Measurements from ENCODE around the gene MACROH2A1.

MACROH2A1 gene

DNA sequence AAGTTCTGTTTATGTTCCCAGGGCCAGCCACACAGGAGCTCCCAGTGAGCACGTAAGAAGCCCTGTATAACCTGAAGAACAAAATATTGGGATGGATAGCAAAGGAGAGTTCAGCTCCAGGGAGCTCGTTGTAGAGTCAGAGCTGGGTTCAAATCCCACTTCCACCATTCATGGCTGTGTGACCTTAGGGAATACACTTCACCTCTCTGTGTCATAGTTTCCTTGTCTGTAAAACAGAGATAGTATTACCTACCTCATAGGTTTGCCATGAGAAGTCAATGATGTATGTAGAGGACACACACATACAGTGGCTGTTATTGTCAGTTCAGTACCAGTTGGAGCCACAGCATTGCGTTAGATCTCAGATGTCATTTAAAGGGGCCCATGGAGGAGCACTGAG is 67.4 kb downstream of the MACROH2A1 start:
- no peak for DNase-seq (ENCODE audit: low read depth)

DNA sequence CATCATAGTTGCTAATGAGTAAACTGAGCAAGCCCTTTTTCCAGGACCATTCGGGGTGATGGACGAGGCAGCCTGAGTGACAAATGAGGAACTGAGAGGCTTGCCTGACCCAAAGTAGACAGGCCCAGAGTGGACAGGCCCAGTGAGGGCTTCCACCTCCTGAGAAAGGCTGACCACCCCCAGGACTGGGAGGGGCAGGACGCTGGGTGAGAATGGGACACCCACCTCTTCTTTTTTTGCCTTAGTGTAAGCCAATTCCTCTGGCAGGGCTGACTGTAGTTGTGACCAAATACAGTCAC is 68.3 kb downstream of the MACROH2A1 start:
- DNase-seq (ENCODE audit: low read depth), result no peak

DNA sequence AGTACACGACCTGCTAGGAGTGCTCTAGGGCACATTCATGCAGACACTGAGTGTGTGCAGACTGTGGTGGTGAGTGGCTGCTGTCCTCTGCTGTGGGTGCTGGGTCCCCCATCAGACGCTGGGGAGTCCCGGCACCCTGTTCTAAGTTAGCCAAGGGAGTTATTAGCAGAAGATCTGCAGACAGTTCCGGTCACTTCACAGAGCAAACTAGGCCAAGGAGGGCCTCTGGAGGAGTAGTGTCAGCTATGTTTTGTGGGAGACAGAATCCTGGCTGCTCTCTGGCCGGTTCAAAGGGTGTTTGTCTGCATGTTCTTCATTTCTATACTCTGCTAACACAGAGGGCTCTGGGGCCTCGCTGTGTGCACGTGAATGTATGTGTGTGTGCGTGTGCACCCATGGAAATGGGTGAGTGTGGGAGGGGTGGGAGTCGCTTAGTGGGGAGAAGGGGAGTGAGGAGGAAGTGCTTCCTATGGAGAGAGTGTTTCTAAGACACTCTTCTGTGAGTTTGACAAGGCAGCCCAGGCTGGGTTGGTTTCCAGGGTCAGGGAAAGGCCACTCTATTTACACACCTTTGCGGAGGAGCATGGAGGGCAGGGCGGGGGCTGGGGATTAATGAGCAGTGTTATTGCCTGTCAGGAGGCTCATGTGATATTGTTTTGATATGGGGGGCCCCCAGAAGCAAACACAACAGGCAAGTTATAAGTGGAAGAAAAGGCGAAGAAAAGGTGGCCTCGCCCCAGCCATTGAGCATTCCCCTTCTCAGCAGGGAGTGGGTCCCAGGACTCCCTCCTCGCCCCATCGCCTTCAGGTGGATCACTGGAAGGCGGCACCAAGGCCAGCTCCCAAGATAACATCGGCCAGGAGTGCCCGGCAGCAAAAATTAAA is 68.9 kb downstream of the MACROH2A1 start:
- DNase-seq (ENCODE audit: low read depth), result no peak

DNA sequence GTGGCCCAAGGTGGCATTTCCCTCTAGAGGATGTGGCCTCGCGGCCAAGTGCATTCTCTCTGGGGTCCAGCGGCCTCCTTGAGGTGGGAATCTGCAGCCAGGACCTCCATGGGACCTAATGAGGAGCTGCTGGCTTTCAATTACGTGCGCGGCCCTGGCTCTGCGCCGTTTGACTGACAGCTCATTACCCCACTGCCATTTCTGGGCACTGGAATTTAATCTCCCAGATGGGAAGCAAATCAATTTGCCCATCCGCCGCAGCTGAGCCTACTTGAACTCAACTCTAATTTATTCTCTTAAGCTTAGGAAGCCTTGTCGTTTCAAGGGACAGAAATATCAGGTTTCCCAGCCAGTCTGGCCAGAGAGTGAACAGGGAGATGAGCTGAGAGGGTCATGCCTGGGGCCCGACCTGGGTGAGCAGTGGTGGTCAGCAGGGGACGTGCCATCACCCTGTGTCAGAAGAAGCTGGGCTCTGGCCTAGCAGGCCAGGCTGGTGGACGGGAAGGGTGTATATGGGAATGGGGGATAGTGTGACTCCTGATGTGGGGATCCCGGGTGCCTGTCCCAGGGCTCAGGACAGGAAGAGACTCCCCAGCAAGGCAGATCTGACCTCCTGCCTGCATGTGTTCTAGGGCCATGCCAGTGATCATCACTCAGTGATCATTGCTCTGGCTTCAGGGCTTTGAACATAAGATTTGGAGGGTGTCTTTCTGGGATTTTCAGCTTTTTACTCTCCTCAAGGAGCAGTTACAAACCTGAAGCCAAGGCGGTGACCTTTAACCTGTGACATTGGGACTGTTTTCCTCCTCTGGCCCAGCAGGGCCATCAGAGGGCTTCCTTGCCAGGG is 69.7 kb downstream of the MACROH2A1 start:
- DNase-seq (ENCODE audit: low read depth), result no peak

DNA sequence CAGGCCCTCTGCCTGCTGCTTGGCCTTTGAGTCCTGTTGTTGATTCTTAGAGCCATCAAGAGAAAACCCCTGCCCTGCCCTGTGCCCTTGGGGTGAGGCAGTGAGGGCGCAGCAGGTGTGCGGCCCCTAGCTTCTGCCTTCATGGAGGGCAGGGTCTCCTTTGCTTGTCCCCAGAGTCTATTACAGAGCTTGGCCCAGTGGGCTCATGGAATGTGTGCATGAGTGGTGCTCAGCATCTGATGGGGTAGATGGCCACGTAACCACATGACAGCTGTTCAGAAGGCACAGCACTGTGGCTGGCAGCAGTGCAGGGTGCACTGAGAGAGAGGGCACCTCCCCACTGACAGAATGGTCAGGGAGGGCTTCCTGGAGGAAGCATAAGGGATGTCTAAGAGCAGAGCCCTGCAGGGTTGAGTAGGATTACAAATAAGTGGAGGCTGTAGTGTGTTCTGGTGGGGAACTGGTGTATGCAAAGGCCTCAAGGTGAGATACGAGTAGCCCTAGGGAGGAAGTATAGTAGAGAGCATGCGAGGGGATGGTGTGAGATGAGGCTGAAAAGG is 70.8 kb downstream of the MACROH2A1 start:
- DNase-seq (ENCODE audit: low read depth), result no peak

DNA sequence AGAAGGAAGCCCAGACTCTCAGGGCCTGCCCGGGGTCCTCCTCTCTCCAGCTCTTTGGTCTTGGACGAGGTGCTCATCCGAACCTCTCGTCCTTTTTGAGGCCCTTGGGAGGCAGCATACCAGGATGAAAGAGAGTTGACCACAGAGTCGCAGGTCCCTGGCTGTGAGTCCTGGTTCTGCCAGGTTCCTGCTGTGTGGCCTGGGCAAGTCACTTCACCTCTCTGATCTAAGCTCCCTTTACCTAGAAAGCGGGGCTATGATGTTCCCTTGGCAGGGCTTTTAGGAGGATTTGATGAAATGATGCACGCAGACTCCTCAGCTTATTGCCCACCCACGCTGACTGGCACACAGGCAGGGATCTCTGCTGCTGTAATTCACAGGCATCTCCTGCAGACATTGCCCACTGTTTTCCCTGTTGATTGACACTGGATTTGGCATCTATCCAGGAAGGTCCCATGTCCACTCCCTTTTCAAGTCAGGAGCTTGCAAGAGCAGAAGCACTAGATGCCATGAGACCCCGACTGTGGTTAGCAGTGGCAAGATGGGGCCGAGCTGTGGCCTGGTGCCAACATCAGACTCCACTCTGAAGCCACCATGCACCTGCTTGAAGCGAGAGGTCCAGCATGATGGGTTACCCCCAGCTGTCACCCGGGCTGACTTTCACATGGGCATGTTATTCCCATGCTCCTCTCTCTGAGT is 71.5 kb downstream of the MACROH2A1 start:
- DNase-seq (ENCODE audit: low read depth), result no peak

DNA sequence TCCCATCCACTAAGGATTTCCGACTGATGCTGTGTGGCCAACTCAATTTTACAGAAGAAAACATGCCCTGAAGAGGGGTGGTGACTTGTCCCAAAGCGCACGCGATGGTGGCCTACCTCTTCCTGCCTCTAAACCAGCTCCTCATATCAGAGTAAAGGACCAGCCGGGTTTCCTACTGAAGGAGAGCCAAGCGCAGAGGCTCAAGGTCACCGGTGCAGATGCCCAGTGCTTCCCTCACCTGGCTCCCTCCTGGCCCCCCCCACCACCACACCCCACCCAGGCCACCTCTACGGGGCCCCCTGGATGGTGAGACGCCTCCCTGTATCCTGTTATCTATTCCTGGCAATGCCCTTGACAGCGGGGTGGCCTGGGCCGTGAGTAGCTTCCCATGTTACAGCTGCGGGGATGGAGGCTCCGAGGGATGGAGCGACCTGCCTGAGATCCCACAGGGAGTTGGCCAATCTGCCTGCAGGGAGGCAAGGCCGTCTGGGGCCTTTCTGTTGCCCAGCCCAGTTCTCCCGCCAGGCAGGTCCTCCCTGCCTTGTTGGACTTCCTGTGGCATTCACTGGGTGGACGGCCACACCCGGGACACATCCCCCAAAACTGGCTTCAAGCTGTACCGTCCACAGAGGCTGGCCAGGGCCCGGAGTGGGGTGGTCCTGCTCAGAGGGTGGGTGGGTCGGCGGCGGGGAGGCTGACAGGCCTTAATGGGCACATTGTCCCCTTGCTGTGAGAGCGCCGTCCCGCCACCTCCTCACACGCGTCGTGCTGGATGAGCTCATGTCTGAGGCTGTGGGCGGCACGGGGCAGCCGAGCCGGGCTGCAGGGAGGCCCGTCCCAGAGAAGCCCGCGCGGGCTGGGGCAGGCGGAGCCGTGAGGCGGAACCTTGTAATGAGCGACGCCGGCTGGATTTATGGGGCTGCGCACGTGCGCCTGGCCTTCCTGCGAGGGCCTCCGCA is 72.5 kb downstream of the MACROH2A1 start:
- no peak for DNase-seq (ENCODE audit: low read depth)

DNA sequence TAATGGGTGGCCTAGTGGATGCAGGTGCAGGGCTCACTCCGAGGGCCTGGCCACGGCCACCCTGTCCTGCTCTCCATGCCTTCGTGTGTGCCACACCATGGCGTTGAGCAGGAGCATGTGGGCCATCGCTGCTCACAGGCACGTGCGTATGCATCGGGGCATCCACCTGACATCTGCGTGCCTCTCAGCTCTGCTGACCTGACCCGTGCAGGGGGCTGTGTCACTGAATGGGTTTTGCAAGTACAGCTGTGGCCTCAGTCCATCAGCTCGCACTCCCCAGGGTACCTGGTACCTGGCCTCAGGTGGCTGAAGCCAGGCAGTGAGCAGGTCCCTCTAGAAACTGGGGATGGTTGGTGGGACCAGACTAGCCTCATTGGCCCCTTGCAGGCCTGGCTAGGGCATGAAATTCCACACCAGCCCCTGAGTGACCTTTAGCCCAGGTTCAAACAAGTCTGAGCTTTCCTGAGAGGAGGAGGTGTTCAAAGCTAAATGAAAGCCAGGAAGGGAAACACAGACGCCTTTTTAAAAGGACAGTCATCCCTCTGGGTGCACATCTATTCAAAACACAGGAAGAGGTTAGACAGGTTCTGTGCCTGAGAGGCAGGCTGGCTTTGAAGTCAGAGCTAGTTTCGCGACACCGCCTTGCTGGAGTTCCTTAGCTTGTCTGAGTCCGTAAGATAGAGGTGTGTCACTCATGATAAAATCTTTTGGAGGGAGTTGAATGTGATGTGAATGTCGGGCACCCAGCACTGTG is 74.0 kb downstream of the MACROH2A1 start:
- no peak for DNase-seq (ENCODE audit: low read depth)

DNA sequence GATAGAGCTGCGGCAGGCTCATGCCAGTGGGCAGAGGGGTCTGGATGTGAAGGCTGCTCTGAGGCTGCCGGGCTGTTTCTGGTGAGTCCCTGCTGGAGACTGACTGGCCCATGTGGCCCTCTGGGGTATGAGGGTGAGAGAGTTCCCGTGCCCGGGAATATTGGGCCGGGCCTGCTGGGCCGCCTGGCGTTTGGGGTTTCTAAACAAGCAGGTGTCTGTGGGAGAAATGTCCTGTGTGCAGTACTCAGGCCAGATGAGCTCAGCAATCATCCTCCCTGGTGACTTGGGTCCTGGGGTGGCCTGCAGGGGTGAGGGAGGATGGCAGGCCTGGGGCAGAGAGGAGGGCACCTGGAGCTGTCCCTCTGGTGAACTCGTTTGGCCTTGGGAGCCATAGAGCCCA is 74.9 kb downstream of the MACROH2A1 start:
- DNase-seq (ENCODE audit: low read depth), result no peak

DNA sequence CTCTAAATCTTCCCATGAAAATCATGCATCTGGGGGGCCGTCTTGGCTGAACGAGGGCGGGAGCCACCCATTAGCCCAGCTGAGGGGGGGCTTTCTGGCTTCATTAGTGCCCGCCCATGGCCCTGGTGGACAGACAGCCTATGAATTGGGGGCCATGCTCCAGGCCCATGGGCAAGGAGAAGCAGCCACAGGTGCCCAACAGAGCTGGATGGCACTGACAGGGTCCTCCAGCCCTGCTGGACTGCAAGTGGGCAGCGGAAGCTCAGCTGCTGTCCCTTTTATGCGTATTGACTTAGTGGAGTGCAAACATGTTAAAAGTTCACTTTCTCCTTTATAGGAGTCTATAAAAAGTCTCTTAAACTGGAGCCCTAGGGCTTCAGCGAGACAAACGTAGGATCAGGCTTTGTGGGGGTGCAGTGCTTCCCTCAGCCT is 75.3 kb downstream of the MACROH2A1 start:
- no peak for DNase-seq (ENCODE audit: low read depth)

DNA sequence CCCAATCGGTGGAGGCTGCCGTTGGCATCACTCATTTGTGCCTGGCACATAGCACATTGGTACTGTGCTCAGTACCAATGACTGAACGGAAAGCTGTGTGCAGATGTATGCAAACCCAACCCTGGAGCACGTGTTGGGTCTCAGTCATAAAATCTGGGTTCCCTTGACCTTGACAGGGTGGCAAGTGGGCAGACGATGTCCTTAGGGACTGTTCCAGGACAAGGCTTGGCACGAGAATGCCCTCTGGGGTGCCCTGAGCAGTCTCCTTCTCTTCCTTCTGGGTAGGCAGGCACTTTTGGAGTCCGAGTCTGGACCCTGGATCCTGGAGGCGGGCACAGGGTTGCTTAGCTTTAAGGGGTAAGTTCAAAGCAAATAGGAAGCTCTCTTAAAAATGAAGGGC is 75.8 kb downstream of the MACROH2A1 start:
- DNase-seq (ENCODE audit: low read depth), result no peak

DNA sequence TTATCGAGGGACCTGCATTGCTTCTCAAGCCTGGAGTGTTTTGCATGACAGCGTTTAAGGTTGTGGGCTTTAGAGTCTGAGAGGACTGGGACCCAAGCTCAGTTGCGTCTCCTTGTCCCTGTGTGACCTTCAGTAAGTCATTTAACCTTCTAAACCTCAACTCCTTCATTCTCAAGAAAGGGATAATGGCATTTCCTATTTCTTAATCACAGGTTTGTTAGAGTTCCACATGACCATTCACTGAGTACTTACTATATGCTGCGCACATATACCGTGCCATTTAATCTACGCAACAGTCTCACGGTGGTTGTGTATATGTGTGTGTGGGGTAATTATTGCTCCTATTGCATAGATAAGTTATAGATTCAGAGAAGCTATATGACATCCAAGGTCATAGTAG is 76.3 kb downstream of the MACROH2A1 start:
- DNase-seq (ENCODE audit: low read depth), result no peak

DNA sequence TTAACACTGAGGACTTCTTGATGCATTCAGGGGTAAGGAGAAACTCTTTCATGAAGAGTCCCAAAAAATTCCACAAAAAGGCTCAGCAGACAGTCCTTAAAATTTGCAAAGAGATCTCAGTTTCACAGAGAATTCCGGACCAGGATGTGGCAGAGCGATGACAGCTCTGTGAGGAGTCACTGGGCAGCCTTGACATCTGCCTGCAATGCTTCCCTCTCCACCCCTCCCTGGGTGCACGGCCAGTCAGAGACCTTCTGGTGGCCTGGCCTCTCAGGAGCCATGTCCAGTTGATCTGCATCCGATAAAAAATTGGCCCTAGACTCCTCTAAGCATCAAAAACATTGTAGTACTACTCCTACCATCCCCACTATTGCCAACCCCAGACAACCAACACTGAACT is 76.8 kb downstream of the MACROH2A1 start:
- no peak for DNase-seq (ENCODE audit: low read depth)

DNA sequence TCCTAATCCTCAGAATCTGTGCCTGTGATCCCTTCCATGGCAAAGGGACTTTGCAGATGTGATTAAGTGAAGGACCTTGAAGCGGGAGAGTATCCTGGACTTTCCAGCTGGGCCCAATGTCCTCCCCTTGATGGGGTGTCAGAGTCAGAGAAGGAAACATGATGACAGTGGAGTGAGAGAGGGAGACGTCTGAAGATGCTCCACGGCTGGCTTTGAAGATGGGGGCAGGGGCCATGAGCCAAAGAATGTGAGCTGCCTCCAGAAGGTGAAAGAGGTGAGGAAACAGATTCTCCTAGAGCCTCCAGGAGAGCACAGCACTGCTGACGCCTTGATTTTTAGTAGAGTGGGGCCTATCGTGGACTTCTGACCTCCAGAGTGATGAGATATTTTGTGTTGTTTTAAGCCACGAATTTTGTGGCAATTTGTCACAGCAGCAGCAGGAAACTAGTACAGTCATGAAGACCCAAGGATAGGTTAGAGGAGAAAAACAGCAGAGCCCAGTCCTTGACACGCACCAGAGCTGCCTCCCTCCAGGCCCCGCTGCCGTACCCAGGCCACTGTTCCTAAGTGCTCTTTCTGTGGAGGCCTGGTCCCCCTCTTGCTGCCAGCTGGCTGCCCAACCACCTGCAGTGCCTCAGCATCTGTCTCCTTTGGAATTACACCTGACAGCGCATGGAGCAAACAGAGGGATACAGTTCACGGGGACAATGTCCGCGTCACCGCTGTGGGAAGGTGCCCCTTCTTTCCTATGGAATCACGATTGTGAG is 78.1 kb downstream of the MACROH2A1 start:
- DNase-seq (ENCODE audit: low read depth), result no peak

DNA sequence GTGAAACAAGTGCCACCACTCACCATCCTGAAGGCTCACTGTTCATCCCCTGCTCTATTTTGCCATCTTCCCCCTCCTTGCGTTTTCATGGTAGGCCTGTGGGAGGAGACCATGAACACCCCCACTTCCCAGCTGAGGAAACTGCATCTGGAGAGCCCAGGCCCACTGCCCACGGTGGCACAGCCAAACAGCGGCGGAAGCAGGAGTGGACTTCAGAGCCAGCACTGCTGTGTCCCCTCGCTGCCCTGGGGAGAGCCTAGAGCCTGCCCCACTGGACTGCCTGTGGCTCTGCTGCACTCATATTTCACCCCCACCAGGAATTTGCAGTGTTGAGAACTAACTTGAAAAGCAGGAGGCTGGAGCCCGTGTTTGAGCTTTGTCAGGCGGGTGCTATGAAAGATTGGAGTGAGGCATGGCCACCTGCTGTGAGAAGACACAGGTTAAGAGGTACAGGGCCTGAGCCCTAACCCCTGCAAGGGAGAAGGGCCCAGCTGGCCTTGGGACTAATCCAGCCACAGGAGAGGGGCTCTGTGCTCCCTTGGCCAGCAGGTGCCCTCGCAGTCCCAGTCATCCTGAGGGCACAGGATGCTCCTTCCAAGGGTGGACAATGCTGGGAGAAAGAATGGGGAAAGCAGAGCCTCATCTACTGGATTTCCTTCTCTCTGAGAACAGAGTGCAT is 79.0 kb downstream of the MACROH2A1 start:
- no peak for DNase-seq (ENCODE audit: low read depth)

DNA sequence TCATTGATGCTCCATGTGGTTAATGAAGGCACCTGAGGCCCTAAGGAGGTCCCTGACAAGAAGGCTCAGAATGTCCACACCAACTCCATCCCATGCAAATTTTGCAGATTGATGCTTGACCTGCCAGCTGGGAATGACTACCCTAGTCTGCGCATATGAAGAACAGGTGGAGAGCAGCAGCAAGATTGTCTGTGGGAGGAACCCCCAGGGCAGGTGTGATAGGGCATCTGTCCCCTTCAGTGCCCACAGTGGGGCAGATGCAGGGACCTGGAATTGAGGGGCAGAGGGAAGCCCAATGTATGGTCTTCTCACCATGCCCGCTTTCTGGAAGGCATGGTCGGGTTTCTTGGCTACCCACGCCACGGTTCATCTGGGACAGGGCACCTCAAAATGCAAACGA is 79.6 kb downstream of the MACROH2A1 start:
- no peak for DNase-seq (ENCODE audit: low read depth)

DNA sequence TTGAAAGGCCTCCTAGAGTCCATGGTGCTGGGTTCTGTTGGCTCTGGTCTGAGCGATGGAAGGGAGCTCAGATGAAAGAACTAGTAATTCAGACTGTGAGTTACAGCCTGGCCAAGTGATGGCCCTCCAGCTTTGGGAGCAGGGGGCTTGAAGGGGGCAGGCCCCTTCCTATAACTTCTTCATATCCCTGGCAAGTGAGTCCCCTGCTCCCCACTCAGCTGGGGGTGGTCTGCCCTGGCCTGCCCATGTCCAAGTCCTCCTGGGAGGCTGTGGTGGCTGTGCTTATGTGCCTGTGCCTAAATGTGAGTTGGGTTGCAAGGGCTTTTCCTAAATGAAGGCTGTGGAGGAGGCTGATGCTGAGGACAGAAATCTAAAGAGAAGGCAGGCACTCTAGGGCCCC is 80.1 kb downstream of the MACROH2A1 start:
- no peak for DNase-seq (ENCODE audit: low read depth)

DNA sequence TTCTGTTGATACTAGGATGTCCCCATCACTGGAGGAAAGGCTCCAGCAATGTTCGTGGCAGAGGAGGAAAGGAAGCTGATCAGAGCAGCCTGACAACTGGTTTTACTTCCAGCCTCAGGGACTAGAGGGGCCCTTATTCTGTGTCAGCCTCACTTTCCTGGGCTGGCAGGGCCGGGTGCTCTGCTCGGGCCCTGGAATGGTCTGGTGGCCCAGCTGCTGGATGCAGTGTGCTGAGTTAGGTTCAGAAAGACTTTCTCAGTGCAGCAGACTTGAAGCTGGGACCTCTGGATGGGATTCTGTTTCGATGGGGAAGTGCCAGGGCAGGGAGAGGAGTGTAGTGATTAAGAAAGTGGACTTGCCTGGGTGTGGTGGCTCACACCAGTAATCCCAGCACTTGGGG is 81.0 kb downstream of the MACROH2A1 start:
- no peak for DNase-seq (ENCODE audit: low read depth)

DNA sequence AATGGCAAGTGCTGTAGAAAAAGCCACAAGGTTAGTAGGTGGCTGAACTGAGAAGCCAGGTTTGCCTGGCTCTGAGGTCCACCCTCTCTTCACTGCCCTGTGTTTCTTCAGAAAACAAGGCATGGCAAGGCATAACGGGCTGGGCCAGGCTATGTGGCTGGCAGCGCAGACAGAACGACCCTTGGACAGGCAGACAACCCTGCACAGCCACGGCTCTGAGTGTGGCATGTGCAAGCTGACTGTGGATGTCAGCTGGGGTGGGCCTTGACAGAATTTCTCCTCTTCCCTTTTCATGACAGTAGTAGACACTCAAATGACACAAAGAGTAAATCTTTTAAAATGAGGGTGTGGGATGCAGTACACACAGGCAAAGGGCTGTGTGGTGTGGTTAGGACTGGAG is 81.7 kb downstream of the MACROH2A1 start:
- no peak for DNase-seq (ENCODE audit: low read depth)
